Astrocyte (in vitro differentiated cells and primary cell): ENCODE results near the gene WDR33. TPM values are rescaled to one million over a fixed set of nuclear protein-coding genes. Genes with fewer than 3 reads are reported as not detected.

Experiments used
- DNase-seq: peaks from one replicate; pipeline ENCODE4 v3.0.0-alpha.2; 2010; ENCODE audit warnings: low read depth
- FAIRE-seq: peaks from 2 replicates; lab custom pipeline; 2011; peaks lifted over from hg19 to GRCh38; lab: Jason Lieb, UNC
- H2AFZ ChIP-seq: 2 replicates; pipeline ENCODE4 v1.6.0; 2012; ENCODE audit warnings: low read depth, low read length, inconsistent platforms
- H3K27ac ChIP-seq: 2 replicates; pipeline ENCODE4 v1.5.1; 2011; ENCODE audit warnings: low read depth, low read length, inconsistent platforms
- H3K27me3 ChIP-seq: 2 replicates; pipeline ENCODE4 v1.6.0; 2011; ENCODE audit warnings: low read length, inconsistent platforms; ENCODE audit not compliant: insufficient read depth
- H3K36me3 ChIP-seq: 2 replicates; pipeline ENCODE4 v1.5.1; 2011; ENCODE audit warnings: low read length, inconsistent platforms; ENCODE audit not compliant: insufficient read depth
- H3K4me1 ChIP-seq: 2 replicates; pipeline ENCODE4 v1.5.1; 2011; ENCODE audit warnings: low read length, inconsistent platforms; ENCODE audit not compliant: insufficient read depth
- H3K4me2 ChIP-seq: 2 replicates; pipeline ENCODE4 v1.6.0; 2012; ENCODE audit warnings: low read length, inconsistent platforms
- H3K4me3 ChIP-seq: 2 replicates; pipeline ENCODE4 v1.5.1; 2011; ENCODE audit warnings: low read depth, mild to moderate bottlenecking, low read length, inconsistent platforms; ENCODE audit not compliant: insufficient read depth
- H3K79me2 ChIP-seq: 2 replicates; pipeline ENCODE4 v1.6.0; 2012; ENCODE audit warnings: mild to moderate bottlenecking, low read length, inconsistent platforms; ENCODE audit not compliant: insufficient read depth
- H3K9ac ChIP-seq: 2 replicates; pipeline ENCODE4 v1.6.0; 2012; ENCODE audit warnings: mild to moderate bottlenecking, low read length, inconsistent platforms
- H3K9me3 ChIP-seq: 2 replicates; pipeline ENCODE4 v1.5.1; 2012; ENCODE audit warnings: low read depth, mild to moderate bottlenecking, low read length, inconsistent platforms; ENCODE audit not compliant: insufficient read depth
- H4K20me1 ChIP-seq: 2 replicates; pipeline ENCODE4 v1.6.0; 2012; ENCODE audit warnings: low read length, inconsistent platforms; ENCODE audit not compliant: insufficient read depth
- H3K27ac Mint-ChIP-seq: one replicate; pipeline ENCODE4 v1.8.0; 2021; ENCODE audit warnings: mild to moderate bottlenecking, mixed read lengths; ENCODE audit not compliant: unreplicated experiment
- H3K27me3 Mint-ChIP-seq: one replicate; pipeline ENCODE4 v1.8.0; 2021; ENCODE audit warnings: low read depth, mixed read lengths; ENCODE audit not compliant: unreplicated experiment
- H3K36me3 Mint-ChIP-seq: one replicate; pipeline ENCODE4 v1.8.0; 2021; ENCODE audit warnings: low read depth, mixed read lengths; ENCODE audit not compliant: unreplicated experiment
- H3K4me1 Mint-ChIP-seq: one replicate; pipeline ENCODE4 v1.8.0; 2021; ENCODE audit warnings: low read depth, mixed read lengths; ENCODE audit not compliant: unreplicated experiment
- H3K4me3 Mint-ChIP-seq: one replicate; pipeline ENCODE4 v1.8.0; 2021; ENCODE audit warnings: mild to moderate bottlenecking, moderate library complexity, mixed read lengths; ENCODE audit not compliant: unreplicated experiment
- H3K9me3 Mint-ChIP-seq: one replicate; pipeline ENCODE4 v1.8.0; 2021; ENCODE audit warnings: mild to moderate bottlenecking, mixed read lengths; ENCODE audit not compliant: unreplicated experiment
- EZH2 ChIP-seq: IDR thresholded peaks from 2 replicates; pipeline ENCODE4 v1.6.1; 2012; ENCODE audit warnings: mild to moderate bottlenecking, low read length, inconsistent platforms; ENCODE audit not compliant: insufficient read depth
- total RNA-seq: library from RNA; stranded (reverse); gene quantifications from 2 replicates; pipeline ENCODE4 v1.2.1, GENCODE V29; 2021
- TF ChIP-seq, protein P1 (sequence below): IDR thresholded peaks from 2 replicates; pipeline ENCODE4 v1.5.1; 2011; ENCODE audit warnings: low read depth, mild to moderate bottlenecking, inconsistent platforms, low read length, moderate library complexity; ENCODE audit not compliant: insufficient read depth

Gene WDR33
- total RNA-seq, 1 donor from 2014 or later = 40.9 TPM

DNA sequence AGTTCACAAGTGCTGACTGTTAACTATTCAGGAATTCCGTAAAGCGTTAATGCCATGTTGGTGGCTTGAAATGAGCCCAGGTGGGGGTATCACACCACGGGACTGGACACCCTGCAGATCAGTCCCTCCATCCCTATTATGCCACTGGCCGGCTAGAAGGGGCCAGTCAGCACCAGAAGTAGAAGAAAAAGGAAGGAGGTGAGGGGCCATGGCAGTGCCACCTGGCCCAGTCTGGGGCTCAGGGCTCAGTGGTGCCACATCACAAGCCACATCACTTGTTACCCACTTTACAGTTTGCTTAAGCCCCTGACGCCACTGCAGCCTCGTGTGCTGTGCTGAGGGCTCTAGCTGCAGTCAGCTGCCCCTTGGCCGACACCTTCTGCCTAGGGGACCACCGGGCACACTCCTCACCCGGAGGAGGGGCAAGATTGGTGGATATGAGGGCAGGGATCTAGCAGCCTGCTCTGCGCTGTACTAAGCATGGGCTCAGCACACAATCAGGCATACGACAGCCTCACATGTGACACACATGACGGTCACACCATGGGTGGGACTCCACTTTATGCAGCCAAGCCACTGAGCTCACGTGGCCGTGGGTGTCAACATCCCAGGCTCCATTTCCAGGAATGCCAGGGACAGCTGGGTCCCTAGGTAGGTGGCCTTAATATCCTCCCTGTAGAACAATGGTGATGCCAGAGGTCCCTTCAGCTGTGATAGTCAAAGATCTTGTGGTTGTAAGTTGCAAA is 139.2 kb downstream of the WDR33 start:
- no peak overlapping the region for H3K4me2 ChIP-seq
- peaks cover 12% of the 10 kb centered on the region for H4K20me1 ChIP-seq
- H3K9me3 ChIP-seq = no peaks in the 10 kb centered on the region
- FAIRE-seq (no peak), DNase-seq (no peak)
- peaks cover 13% of the 10 kb centered on the region for H3K4me1 ChIP-seq
- peaks cover 7% of the 10 kb centered on the region for H3K79me2 ChIP-seq
- H3K27ac ChIP-seq = no peak overlapping the region
- no peak overlapping the region for H3K4me3 ChIP-seq
- H3K9ac ChIP-seq = no peak overlapping the region
- peaks cover 6% of the 10 kb centered on the region for H3K36me3 Mint-ChIP-seq
- H3K4me3 Mint-ChIP-seq = peak overlapping the region; percentile 30
- peaks cover 3% of the 10 kb centered on the region for H3K27me3 ChIP-seq
- no peak overlapping the region for H2AFZ ChIP-seq
- peaks cover 20% of the 10 kb centered on the region for H3K4me1 Mint-ChIP-seq
- H3K27me3 Mint-ChIP-seq = peaks cover 4% of the 10 kb centered on the region
- no peaks in the 10 kb centered on the region for H3K9me3 Mint-ChIP-seq
- no peak overlapping the region for H3K27ac Mint-ChIP-seq
- TF ChIP-seq EZH2 = no peak
- H3K36me3 ChIP-seq = no peaks in the 10 kb centered on the region

DNA sequence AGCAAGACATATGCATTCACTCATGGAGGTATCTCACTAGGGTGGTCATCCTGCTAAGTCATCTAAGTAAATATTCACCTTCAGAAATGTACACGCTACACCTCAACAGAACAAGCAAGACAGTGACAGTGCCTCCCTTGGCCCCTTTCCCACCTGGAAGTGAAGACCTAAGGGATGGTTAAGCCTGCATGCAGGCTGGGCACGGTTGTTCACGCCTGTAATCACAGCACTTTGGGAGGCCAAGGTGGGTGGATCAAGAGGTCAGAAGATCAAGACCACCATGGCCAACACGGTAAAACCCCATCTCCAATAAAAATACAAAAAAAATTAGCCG is 140.0 kb downstream of the WDR33 start:
- H3K9ac ChIP-seq = no peak overlapping the region
- H3K79me2 ChIP-seq = peaks cover 7% of the 10 kb centered on the region
- no peak overlapping the region for H3K27ac Mint-ChIP-seq
- H3K36me3 Mint-ChIP-seq = peaks cover 6% of the 10 kb centered on the region
- H3K4me3 ChIP-seq = no peak overlapping the region
- no peaks in the 10 kb centered on the region for H3K9me3 ChIP-seq
- no peaks in the 10 kb centered on the region for H3K36me3 ChIP-seq
- peaks cover 19% of the 10 kb centered on the region for H4K20me1 ChIP-seq
- no peak overlapping the region for H3K4me2 ChIP-seq
- H3K27me3 Mint-ChIP-seq = no peaks in the 10 kb centered on the region
- H3K27me3 ChIP-seq = peaks cover 4% of the 10 kb centered on the region
- no peak overlapping the region for H3K4me3 Mint-ChIP-seq
- FAIRE-seq (no peak), DNase-seq (no peak)
- no peak overlapping the region for H3K27ac ChIP-seq
- no peaks in the 10 kb centered on the region for H3K9me3 Mint-ChIP-seq
- peaks cover 18% of the 10 kb centered on the region for H3K4me1 Mint-ChIP-seq
- TF ChIP-seq, protein P1, sequence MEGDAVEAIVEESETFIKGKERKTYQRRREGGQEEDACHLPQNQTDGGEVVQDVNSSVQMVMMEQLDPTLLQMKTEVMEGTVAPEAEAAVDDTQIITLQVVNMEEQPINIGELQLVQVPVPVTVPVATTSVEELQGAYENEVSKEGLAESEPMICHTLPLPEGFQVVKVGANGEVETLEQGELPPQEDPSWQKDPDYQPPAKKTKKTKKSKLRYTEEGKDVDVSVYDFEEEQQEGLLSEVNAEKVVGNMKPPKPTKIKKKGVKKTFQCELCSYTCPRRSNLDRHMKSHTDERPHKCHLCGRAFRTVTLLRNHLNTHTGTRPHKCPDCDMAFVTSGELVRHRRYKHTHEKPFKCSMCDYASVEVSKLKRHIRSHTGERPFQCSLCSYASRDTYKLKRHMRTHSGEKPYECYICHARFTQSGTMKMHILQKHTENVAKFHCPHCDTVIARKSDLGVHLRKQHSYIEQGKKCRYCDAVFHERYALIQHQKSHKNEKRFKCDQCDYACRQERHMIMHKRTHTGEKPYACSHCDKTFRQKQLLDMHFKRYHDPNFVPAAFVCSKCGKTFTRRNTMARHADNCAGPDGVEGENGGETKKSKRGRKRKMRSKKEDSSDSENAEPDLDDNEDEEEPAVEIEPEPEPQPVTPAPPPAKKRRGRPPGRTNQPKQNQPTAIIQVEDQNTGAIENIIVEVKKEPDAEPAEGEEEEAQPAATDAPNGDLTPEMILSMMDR = no peak
- TF ChIP-seq EZH2 = no peak
- H3K4me1 ChIP-seq = peaks cover 11% of the 10 kb centered on the region
- H2AFZ ChIP-seq = no peak overlapping the region

DNA sequence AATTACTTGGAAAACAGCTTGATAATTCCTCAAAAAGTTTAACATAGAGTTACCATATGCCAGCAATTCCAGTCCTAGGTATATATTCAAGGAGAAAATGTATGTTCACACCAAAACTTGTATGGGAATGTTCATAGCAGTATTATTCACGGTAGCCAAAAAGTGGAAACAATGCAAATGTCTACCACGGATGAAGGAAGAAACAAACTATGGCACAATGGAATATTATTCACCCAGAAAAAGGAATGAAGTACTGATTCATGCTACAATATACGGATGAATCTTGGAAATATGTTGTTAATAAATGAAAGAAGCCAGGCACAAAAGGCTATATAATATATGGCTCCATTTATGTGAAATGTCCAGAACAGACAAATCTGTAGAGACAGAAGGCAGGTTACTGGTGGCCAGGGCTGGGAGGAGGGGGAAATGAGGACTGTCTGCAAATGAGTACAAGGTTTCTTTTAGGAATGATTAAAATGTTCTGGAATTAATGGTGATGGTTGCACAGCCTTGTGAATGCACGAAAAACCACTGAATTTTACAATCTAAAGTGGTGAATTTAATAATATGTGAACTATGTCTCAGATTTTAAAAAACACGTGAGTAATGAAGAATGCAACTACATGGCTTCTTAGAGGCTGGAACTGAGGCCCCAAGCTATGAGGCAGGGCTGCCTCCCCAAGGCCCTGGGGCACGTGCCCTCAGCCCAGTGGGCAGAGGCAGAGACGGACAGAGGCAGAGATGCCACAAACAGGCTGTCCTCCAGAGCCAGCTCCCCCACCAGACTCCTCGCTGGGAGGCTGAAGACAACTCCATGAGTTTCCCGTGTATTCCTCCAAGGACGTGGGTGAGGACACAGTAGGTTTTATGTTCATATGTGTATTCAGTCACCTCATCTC is 140.7 kb downstream of the WDR33 start:
- Histone ChIP-seq H3K9me3 (no peaks in the 10 kb centered on the region), H3K4me1 (peaks cover 7% of the 10 kb centered on the region), H3K4me3 (no peak overlapping the region), H3K79me2 (peaks cover 7% of the 10 kb centered on the region), H3K27ac (no peak overlapping the region), H4K20me1 (peaks cover 23% of the 10 kb centered on the region), H3K9ac (no peak overlapping the region), H3K27me3 (peaks cover 4% of the 10 kb centered on the region), H2AFZ (no peak overlapping the region), H3K4me2 (no peak overlapping the region), H3K36me3 (no peaks in the 10 kb centered on the region)
- DNase-seq (no peak), FAIRE-seq (no peak)
- peaks cover 6% of the 10 kb centered on the region for H3K36me3 Mint-ChIP-seq
- H3K27ac Mint-ChIP-seq = no peak overlapping the region
- H3K4me1 Mint-ChIP-seq = peaks cover 15% of the 10 kb centered on the region
- H3K4me3 Mint-ChIP-seq = no peak overlapping the region
- H3K9me3 Mint-ChIP-seq = no peaks in the 10 kb centered on the region
- TF ChIP-seq, protein P1 = no peak
- TF ChIP-seq EZH2 = no peak
- peaks cover under 1% of the 10 kb centered on the region for H3K27me3 Mint-ChIP-seq
